IPS DF 4.7 (cell line): ENCODE measurements around the gene BAIAP2.

Experiments
- DNase-seq: peaks from one replicate; pipeline ENCODE4 v3.0.0-alpha.2; 2013; ENCODE audit warnings: low spot score; ENCODE audit errors: extremely low read depth

The BAIAP2 gene

DNA sequence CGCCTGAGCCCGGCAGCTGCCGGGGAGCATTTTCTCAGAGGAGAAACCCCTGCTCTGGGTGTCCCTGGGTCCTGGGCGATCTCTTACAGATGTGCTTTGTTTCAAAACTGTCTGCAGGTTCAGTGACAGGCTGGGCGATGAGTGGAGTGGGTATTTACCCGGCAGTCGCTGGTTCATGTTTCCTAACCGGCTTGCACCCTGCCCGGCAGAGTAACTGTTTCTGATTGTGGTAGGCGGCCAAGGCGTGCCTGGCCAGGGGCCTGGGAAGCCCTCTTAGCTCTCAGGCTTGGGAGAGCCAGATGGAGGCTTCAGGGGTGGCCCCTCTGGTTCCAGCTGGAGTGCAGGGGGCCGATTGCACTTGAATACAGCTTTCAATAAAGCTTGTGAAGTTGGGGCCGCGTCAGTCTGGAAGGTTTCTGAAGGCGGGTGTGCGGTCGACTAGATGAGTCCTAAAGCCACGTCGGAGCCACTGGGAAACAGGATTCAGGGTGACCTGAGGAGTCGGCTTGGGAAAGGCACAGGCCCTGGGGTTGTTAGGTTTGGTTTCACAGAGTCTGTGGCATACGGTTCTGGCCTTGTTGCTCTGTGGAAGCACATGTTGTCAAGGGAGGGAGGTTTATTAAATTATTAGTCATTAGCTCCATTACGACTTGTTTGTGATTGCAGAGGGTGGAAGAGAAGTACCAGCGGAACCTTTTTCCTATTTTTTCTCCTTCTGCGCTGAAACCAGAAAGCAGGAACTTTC lies 1.4 kb downstream of the BAIAP2 start:
- no peak for DNase-seq

DNA sequence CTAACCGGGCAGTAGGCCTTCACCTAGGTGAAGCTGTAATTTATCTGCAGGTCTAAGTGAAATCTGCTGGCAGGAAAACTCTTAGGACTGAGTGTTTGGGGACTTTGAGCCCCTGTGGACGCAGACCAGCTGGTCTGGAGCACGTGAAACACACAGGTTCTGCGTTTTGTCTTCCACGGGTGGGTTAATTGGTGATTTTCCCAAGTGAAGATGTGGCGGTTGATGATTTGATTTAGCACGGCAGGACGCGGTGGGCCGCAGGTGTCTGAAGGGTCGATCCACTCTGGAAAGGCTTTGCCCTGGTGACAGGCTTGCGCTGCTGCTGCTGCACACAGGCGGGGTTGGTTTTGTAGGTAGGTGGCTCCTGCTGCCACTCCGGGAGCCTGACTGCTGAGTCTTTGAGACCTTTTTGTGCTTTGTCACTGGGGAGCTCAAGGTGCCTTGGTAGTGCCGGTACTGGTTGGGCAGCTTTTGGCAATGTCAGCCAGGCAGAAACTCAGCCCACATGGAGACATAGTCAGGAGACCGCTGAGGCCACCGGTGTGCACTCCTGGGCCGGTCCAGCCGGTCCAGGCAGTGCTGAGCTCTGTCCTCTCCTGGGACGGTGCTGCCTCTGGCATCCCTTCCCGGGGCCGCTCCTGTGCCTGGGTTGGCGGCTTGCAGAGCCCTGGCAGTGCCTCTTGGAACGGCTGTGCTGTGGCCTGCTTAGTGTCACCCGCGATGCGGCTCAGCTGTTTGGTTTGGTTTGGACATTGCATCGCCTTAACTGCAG lies 2.3 kb downstream of the BAIAP2 start:
- no peak for DNase-seq

DNA sequence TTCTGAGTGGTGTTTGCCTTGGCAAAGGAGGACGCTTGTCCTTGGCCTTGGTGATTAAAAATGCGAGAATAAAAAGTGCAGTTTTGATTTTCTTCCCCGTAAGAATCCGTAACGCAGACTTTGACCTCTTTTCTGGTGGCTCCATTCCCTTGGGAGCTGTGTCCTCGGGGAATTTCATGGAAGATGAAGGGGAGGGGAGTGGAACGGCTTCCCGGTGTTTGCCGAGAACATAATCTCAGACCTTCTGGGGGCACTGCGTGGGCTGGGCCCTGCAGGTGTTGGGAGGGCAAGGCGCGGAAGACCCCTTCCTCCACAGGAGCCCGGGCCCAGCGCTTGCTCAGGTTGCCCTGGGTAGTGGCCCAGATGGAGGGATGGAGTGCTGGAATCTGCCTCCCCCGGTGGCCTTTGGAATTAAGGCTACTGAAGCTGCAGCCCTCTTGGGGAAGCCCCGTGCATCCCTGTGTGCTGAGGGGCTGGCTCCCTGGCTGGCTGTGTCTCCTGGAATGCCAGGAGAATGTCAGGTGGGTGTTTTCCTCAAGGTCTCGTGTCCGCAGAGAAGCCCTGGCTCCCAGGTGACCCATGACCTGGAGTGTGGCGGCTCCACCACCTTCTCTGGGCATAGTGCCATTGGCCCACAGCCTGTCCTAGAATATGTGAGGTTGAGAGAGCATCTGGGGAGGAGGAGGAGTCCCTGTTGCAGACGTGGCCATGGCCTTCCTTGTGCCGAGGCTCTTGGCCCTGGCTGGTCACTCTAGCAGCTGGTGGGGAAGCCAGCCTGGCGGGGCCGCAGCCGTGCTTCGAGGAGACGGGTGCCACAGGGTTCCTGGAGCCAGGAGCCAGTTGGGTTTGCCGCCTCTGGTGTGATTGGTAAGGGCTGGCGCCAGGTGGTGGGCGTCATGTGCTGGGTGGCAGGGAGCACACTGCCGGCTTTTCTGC lies 3.1 kb downstream of the BAIAP2 start:
- DNase-seq, result no peak

DNA sequence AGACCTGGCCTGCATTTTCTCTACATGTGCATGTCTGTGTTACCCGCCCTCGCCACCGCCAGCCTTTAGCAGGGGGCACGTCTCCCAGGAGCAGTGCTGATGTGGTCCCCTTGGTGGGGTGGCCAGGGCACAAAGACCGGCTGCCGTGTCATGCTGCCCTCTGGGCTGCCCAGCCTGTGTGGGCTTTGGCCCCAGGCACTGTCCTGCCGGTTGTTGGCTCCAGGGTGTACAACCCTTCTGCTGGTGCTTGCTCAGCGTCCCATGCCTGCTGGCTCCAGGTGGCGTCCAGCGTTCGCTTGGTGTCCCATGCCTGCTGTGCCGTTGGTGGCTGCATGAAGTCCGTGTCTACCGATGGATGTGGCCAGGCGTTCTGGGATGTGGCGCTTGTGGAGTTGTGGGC lies 4.1 kb downstream of the BAIAP2 start:
- no peak for DNase-seq

DNA sequence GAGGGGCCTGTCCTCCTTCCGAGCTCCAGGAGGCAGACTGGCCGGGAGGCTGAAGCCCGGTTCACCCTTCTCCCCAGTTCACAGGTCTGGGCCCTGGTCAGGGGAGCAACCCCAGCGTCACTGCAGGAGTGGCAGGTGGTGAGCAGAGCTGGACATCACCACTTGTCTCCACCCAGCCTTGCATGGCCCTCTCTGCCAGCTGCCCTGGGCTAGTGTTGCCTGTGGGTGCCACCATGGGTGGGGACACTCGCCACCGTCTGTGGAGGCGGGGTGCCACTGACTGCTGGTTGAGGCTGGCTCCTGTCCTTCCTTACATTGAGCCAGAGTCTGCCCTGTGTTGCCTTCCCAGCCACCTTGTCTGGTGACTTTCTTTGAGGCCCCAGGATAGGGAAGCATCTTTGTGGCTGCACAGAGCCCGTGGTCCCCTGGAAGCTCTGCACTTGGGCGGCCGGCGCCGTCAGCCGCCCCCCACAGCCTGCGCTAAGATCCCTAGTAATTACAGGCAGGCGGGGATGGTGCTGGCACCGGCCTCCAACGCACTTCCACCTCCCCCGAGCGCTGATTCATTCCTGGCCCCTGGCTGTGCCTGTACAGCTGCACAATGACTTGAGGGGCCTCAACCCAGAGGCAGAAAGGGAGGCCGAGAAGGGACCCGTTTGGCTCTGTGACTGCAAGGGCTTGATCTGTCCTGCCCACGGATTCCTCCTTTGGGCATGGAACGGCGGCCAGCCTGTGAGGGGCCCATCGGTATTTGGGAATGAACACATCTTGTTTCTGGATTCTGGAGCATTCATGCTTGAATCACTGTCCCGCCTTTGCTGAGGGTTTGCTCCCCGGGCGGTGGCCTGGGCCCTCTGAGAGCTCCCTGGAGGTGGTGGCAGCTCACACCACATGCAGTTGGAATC lies 5.2 kb downstream of the BAIAP2 start:
- no peak for DNase-seq

- DNase-seq, result no peak
These were observed 5.9 kb downstream of the BAIAP2 start for GRCh38 chr17:81040791-81041337.

DNA sequence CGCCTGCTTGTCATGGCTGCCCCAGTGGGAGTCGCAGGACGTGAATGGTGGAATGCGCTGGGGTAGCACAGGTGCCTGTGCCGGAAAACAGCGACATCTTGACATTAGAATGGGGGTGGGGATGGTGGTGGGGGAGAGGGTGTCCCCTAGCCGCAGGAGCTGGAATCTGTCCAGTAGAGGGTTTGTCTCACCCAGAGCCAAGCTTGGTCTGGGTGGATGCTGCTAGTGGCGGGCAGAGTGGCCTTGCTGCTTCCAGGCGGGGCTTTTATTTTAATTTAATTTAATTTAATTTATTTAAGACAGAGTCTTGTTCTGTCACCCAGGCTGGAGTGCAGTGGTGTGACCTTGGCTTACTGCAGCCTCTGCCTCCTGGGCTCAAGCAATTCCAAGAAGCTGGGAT lies 7.7 kb downstream of the BAIAP2 start:
- no peak for DNase-seq

DNA sequence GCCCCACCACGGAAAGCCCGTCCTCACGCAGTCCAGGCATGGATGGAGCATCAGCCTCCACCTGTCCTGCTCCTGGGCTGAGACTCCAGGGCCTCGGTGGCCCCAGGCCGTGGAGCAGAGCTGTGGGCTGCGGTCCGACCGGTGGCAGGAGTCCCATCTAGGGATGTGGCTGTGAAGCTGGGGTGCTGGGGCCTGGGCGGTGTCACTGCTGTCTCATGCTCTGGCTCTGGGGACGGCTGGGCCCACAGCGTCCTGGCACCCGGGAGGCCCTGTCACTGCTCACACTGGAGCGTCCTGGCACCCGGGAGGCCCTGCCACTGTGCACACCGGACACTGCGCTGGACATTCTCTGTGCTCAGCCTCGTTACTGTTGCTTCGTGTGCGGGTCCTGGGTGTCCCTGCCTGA lies 8.4 kb downstream of the BAIAP2 start:
- DNase-seq, result no peak

- DNase-seq, result no peak
These were observed 8.9 kb downstream of the BAIAP2 start for GRCh38 chr17:81043725-81044427.

GRCh38 chr17:81044428-81044763 lies 9.4 kb downstream of the BAIAP2 start:
- no peak for DNase-seq

- DNase-seq, result no peak
These were observed 10.0 kb downstream of the BAIAP2 start for GRCh38 chr17:81044764-81045589.

DNA sequence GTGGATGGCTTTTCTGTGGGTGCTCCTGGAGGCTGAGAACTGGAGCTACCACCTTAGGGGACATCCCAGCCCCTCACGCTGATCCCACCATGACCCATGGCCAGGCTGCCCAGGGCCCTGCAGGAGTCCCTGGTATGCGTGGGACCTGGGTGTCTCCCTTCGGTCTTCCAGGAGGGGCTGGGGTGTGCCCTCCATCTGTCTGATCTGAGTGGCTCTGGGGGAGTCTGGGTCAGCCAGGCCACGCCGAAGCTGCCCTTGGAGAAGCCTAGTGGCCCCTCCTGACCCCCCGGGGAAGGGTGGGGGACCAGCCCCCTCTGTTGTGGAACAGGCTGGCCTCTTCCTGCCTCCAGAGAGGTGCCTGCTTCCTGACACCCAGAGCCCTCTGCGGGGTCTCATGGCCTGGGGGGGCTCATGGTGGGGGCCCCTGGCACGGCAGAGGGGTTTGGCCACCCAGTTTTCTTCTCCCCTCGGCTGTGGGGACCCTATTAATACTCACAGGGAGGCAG lies 10.7 kb downstream of the BAIAP2 start:
- DNase-seq, result no peak

GRCh38 chr17:81046132-81046769 lies 11.3 kb downstream of the BAIAP2 start:
- no peak for DNase-seq

GRCh38 chr17:81046770-81047359 lies 11.9 kb downstream of the BAIAP2 start:
- DNase-seq, result no peak

GRCh38 chr17:81048827-81049371 lies 13.9 kb downstream of the BAIAP2 start:
- DNase-seq, result no peak

GRCh38 chr17:81049372-81049911 lies 14.5 kb downstream of the BAIAP2 start:
- no peak for DNase-seq

GRCh38 chr17:81049973-81050551 lies 15.1 kb downstream of the BAIAP2 start:
- DNase-seq, result no peak
